22Rv1 (cell line): Measurements from ENCODE around the gene ATP1A4.
A peak's percentile ranks its signal among the peaks of the same experiment; 100 is the strongest.

Experiments used
- H3K27ac ChIP-seq: fragments of 450-650 bp; 2 replicates; pipeline ENCODE4 v1.5.1; 2017
- CTCF ChIP-seq: fragments of 450-650 bp; IDR thresholded peaks from 2 replicates; pipeline ENCODE4 v1.5.1; 2017; ENCODE audit warnings: mild to moderate bottlenecking
- ZFX ChIP-seq: fragments of 450-650 bp; IDR thresholded peaks from 2 replicates; pipeline ENCODE4 v1.6.1; 2017; ENCODE audit warnings: antibody characterized with exemption, borderline replicate concordance

ATP1A4 gene

GRCh38 chr1:160194737-160195059 is 43.3 kb downstream of the ATP1A4 start:
- H3K27ac ChIP-seq, result no peak overlapping the region
- TF ChIP-seq ZFX (no peak), CTCF (no peak)

- no peak overlapping the region for H3K27ac ChIP-seq
- no peak for TF ChIP-seq ZFX
- TF ChIP-seq CTCF, result 0 out of 2 replicates have a peak, but pooled peaks have one; percentile 11
Observed at GRCh38 chr1:160196143-160196542, 44.7 kb downstream of the ATP1A4 start.

GRCh38 chr1:160197231-160197630 is 45.8 kb downstream of the ATP1A4 start:
- no peak overlapping the region for H3K27ac ChIP-seq
- TF ChIP-seq CTCF, result no peak
- no peak for TF ChIP-seq ZFX

GRCh38 chr1:160200786-160201185 is 49.4 kb downstream of the ATP1A4 start:
- TF ChIP-seq CTCF, result no peak
- TF ChIP-seq ZFX, result no peak
- H3K27ac ChIP-seq, result no peak overlapping the region

GRCh38 chr1:160204526-160205241 is 53.3 kb downstream of the ATP1A4 start:
- no peak for TF ChIP-seq CTCF
- no peak for TF ChIP-seq ZFX
- H3K27ac ChIP-seq, result peak overlapping the region; percentile 84

GRCh38 chr1:160205242-160206035 is 54.0 kb downstream of the ATP1A4 start, which contains the start of gene PEA15:
TSS of gene PEA15 (plus strand) at chr1:160205384. CDS start at chr1:160211545, 6,161 bp downstream.
- peak within 1 kb of the TSS; percentile 84 for H3K27ac ChIP-seq
- TF ChIP-seq ZFX (no peak), CTCF (no peak)

- peak overlapping the region; percentile 84 for H3K27ac ChIP-seq
Observed at GRCh38 chr1:160206036-160206389, 54.6 kb downstream of the ATP1A4 start.

More at GRCh38 chr1:160206036-160206389, 54.6 kb downstream of the ATP1A4 start:
- TF ChIP-seq ZFX (no peak), CTCF (no peak)
